SK-N-SH treated with all-trans-retinoic acid at 6 μM for 48 hours (cell line): ENCODE data around the gene LSAMP.

Source experiments
- ARNTL ChIP-seq: fragments of 450-650 bp; formaldehyde crosslinking; IDR thresholded peaks from 2 replicates; pipeline ENCODE4 v1.5.0; 2020; ENCODE audit warnings: low read depth, mild to moderate bottlenecking, moderate library complexity, borderline replicate concordance
- ESRRG ChIP-seq: fragments of 250-450 bp; sonication (Bioruptor Pico); IDR thresholded peaks from 2 replicates; pipeline ENCODE4 v1.6.1; 2021; ENCODE audit warnings: mild to moderate bottlenecking

GRCh38 chr3:115915061-115915460, 530.2 kb downstream of the LSAMP start:
- TF ChIP-seq ARNTL (CRISPR knock-in tag) = no peak
- TF ChIP-seq ESRRG (CRISPR knock-in tag) = no peak
